Endothelial cell (in vitro differentiated cells): ENCODE measurements around the gene MKRN2. TPM values are rescaled to one million over a fixed set of nuclear protein-coding genes. Genes with fewer than 3 reads are reported as not detected.
"Not testable (repeated sequence)": the region's sequence is repeated elsewhere in the genome, so short reads cannot be mapped to it uniquely, and the experiment has no call there.

ENCODE experiments used
- DNase-seq: peaks from one replicate; pipeline ENCODE4 v3.0.0; 2021; ENCODE audit warnings: low spot score
- H3K27ac Mint-ChIP-seq: one replicate; pipeline ENCODE4 v1.8.0; 2021; ENCODE audit warnings: mixed read lengths, inconsistent platforms; ENCODE audit not compliant: unreplicated experiment
- H3K27me3 Mint-ChIP-seq: one replicate; pipeline ENCODE4 v1.8.0; 2021; ENCODE audit warnings: mild to moderate bottlenecking, moderate library complexity, mixed read lengths, inconsistent platforms; ENCODE audit not compliant: unreplicated experiment
- H3K36me3 Mint-ChIP-seq: one replicate; pipeline ENCODE4 v1.8.0; 2021; ENCODE audit warnings: mild to moderate bottlenecking, low read depth, mixed read lengths, inconsistent platforms; ENCODE audit not compliant: unreplicated experiment
- H3K4me1 Mint-ChIP-seq: one replicate; pipeline ENCODE4 v1.8.0; 2021; ENCODE audit warnings: mild to moderate bottlenecking, mixed read lengths, inconsistent platforms; ENCODE audit not compliant: unreplicated experiment
- H3K4me3 Mint-ChIP-seq: one replicate; pipeline ENCODE4 v1.8.0; 2021; ENCODE audit warnings: mild to moderate bottlenecking, mixed read lengths, inconsistent platforms; ENCODE audit not compliant: unreplicated experiment
- H3K9me3 Mint-ChIP-seq: one replicate; pipeline ENCODE4 v1.8.0; 2021; ENCODE audit warnings: mixed read lengths, inconsistent platforms; ENCODE audit not compliant: unreplicated experiment
- CTCF ChIP-seq: fragments of 200-600 bp; sonication (generic); IDR thresholded peaks from one replicate; pipeline ENCODE4 v1.5.0; 2021; ENCODE audit warnings: antibody characterized with exemption; ENCODE audit not compliant: unreplicated experiment
- total RNA-seq: library from RNA; stranded (reverse); fragmentation: NEBNext Ultra II Directional; extraction: Animal tissue kit (Norgen Biotek cat#: 25700); gene quantifications from one replicate; pipeline ENCODE4 v1.2.1, GENCODE V29; 2021; ENCODE audit not compliant: unreplicated experiment

Gene MKRN2
- total RNA-seq, 1 donor from 2014 or later, result 22.0 TPM

GRCh38 chr3:12620729-12621128, 63.8 kb downstream of the MKRN2 start:
- TF ChIP-seq CTCF, result no peak
- H3K4me1 Mint-ChIP-seq, result peaks cover 3% of the 10 kb centered on the region

GRCh38 chr3:12622335-12622734, 65.4 kb downstream of the MKRN2 start:
- no peak for DNase-seq
- Mint-ChIP-seq H3K27me3 (no peaks in the 10 kb centered on the region), H3K4me3 (no peak overlapping the region), H3K27ac (no peak overlapping the region), H3K9me3 (no peaks in the 10 kb centered on the region), H3K36me3 (no peaks in the 10 kb centered on the region), H3K4me1 (peaks cover 3% of the 10 kb centered on the region)
- TF ChIP-seq CTCF, result no peak

More at GRCh38 chr3:12620729-12621128, 63.8 kb downstream of the MKRN2 start:
- H3K27me3 Mint-ChIP-seq, result no peaks in the 10 kb centered on the region
- no peak overlapping the region for H3K4me3 Mint-ChIP-seq
- no peaks in the 10 kb centered on the region for H3K9me3 Mint-ChIP-seq
- no peaks in the 10 kb centered on the region for H3K36me3 Mint-ChIP-seq
- H3K27ac Mint-ChIP-seq, result no peak overlapping the region
- DNase-seq, result no peak

GRCh38 chr3:12624056-12624455, 67.2 kb downstream of the MKRN2 start:
- H3K27ac Mint-ChIP-seq, result no peak overlapping the region
- peaks cover 3% of the 10 kb centered on the region for H3K4me1 Mint-ChIP-seq
- no peak for TF ChIP-seq CTCF
- H3K4me3 Mint-ChIP-seq, result no peak overlapping the region
- H3K27me3 Mint-ChIP-seq, result no peaks in the 10 kb centered on the region
- no peaks in the 10 kb centered on the region for H3K9me3 Mint-ChIP-seq
- DNase-seq, result no peak
- no peaks in the 10 kb centered on the region for H3K36me3 Mint-ChIP-seq

GRCh38 chr3:12624964-12625363, 68.1 kb downstream of the MKRN2 start:
- not testable (repeated sequence) for H3K9me3 Mint-ChIP-seq, H3K27me3 Mint-ChIP-seq, H3K36me3 Mint-ChIP-seq, H3K4me1 Mint-ChIP-seq, H3K4me3 Mint-ChIP-seq, H3K27ac Mint-ChIP-seq, DNase-seq

- H3K36me3 Mint-ChIP-seq, result no peaks in the 10 kb centered on the region
- peaks cover 3% of the 10 kb centered on the region for H3K4me1 Mint-ChIP-seq
- no peaks in the 10 kb centered on the region for H3K27me3 Mint-ChIP-seq
- no peak overlapping the region for H3K27ac Mint-ChIP-seq
- DNase-seq, result no peak
- H3K4me3 Mint-ChIP-seq, result no peak overlapping the region
- no peak for TF ChIP-seq CTCF
- H3K9me3 Mint-ChIP-seq, result no peaks in the 10 kb centered on the region
These were observed 70.5 kb downstream of the MKRN2 start for GRCh38 chr3:12627370-12627769.

GRCh38 chr3:12628813-12629212, 71.9 kb downstream of the MKRN2 start:
- H3K9me3 Mint-ChIP-seq, result no peaks in the 10 kb centered on the region
- no peak overlapping the region for H3K4me3 Mint-ChIP-seq
- H3K27me3 Mint-ChIP-seq, result no peaks in the 10 kb centered on the region
- no peak overlapping the region for H3K27ac Mint-ChIP-seq
- TF ChIP-seq CTCF, result no peak
- H3K36me3 Mint-ChIP-seq, result no peaks in the 10 kb centered on the region
- H3K4me1 Mint-ChIP-seq, result peaks cover 3% of the 10 kb centered on the region
- no peak for DNase-seq
